ENCODE measurements around the gene WDR64. TPM values are rescaled to one million over a fixed set of nuclear protein-coding genes. Genes with fewer than 3 reads are reported as not detected.

WDR64 gene
- total and polyA plus RNA-seq, 2 of the 4 experiments (the other 2 are of a cell fraction) = not detected

GRCh38 chr1:241767737-241768136 lies 115.7 kb downstream of the WDR64 start:
- ChIA-PET POLR2A (ENCODE audit: unreplicated experiment) (no interaction called here), CTCF (no interaction called here)
- Histone ChIP-seq H3K9ac (ENCODE audit: low read depth, low read length) (no peak overlapping the region), H2BK15ac (ENCODE audit: low read depth, low read length) (no peak overlapping the region), H3K79me1 (ENCODE audit: low read depth in 1 of 2, low read length in 2 of 2) (no peaks in the 10 kb centered on the region), H3K18ac (ENCODE audit: low read depth, low read length) (no peak overlapping the region), H4K8ac (ENCODE audit: low read depth in 2 of 2, low read length in 2 of 2) (no peak overlapping the region), H3K9me1 (ENCODE audit: insufficient read depth, low read length) (no peaks in the 10 kb centered on the region), H2BK20ac (ENCODE audit: low read depth, low read length) (no peak overlapping the region), H3K4me3 (ENCODE audit: insufficient read depth, low read depth, low read length) (no peak overlapping the region), H2BK5ac (ENCODE audit: low read depth, low read length, poor library complexity, severe bottlenecking) (no peak overlapping the region), H2AK5ac (ENCODE audit: low read depth, low read length) (no peak overlapping the region), H4K91ac (ENCODE audit: insufficient read depth, low read depth, low read length) (no peak overlapping the region), H3K27ac (ENCODE audit: insufficient read depth, low read length) (no peak overlapping the region), H4K20me1 (ENCODE audit: insufficient read depth, low read length) (no peaks in the 10 kb centered on the region), H3K36me3 (ENCODE audit: control insufficient read depth, insufficient read depth, low read length) (no peaks in the 10 kb centered on the region), H3K56ac (ENCODE audit: extremely low read depth, insufficient read depth, low read length) (no peak overlapping the region), H3K9me3 (ENCODE audit: control insufficient read depth, insufficient read depth, low read length) (no peaks in the 10 kb centered on the region), H3K23ac (ENCODE audit: low read depth, low read length) (no peak overlapping the region), H3K4ac (ENCODE audit: low read depth, low read length) (no peak overlapping the region), H3K4me1 (ENCODE audit: control insufficient read depth, insufficient read depth, low read length) (no peaks in the 10 kb centered on the region), H3K14ac (replicated peaks; ENCODE audit: low read depth, low read length) (no peak overlapping the region), H3K4me2 (ENCODE audit: low read depth, low read length) (no peak overlapping the region), H2AK9ac (replicated peaks; ENCODE audit: low read depth, low read length, poor library complexity) (no peak overlapping the region), H4K5ac (ENCODE audit: low read depth, low read length) (no peak overlapping the region), H2BK120ac (ENCODE audit: low read depth, low read length) (no peak overlapping the region), H2AFZ (replicated peaks; ENCODE audit: low read length, poor library complexity) (no peak overlapping the region), H3K27me3 (ENCODE audit: control insufficient read depth, insufficient read depth, low read length) (peaks cover 3% of the 10 kb centered on the region)
- ATAC-seq (ENCODE audit: low read depth) (no peak), DNase-seq (no peak)
- dilution Hi-C loops (cut with HindIII; ENCODE audit: low sequenced_read_pairs, unreplicated experiment) (no loop called here), intact Hi-C loops (cut with micrococcal nuclease) (no loop called here), in situ Hi-C loops (cut with MboI; ENCODE audit: low sequenced_read_pairs) (no loop called here)
- TF ChIP-seq MXI1 (IDR thresholded peaks at IDR 0.05; ENCODE audit: borderline replicate concordance, low read depth, low read length) (no peak), FOS (IDR thresholded peaks at IDR 0.05; ENCODE audit: low read depth, low read length) (no peak), CHD1 (IDR thresholded peaks at IDR 0.05; ENCODE audit: low read depth, low read length) (no peak), MAFK (IDR thresholded peaks at IDR 0.05; ENCODE audit: low read depth, low read length) (no peak), CEBPB (IDR thresholded peaks at IDR 0.05; ENCODE audit: low read depth, low read length) (no peak), NFE2L2 (IDR thresholded peaks at IDR 0.05; ENCODE audit: low read depth, low read length) (no peak), BHLHE40 (IDR thresholded peaks at IDR 0.05; ENCODE audit: low read depth, low read length) (no peak), ELK1 (IDR thresholded peaks at IDR 0.05; ENCODE audit: borderline replicate concordance, low read depth, low read length) (no peak), RFX5 (IDR thresholded peaks at IDR 0.05; ENCODE audit: low read depth, low read length) (no peak), CTCF (conservative IDR thresholded peaks at IDR 0.05; ENCODE audit: low read depth, low read length) (no peak)
- no CpG with 5 or more reads among the region's 2 CpGs for WGBS, 2 experiments (ENCODE audit: extremely low coverage in 2 of 2, insufficient read length in 1 of 2)
- BruUV-seq (replicated peaks) = no TSS peak
